Fibroblast of skin of abdomen (primary cell): ENCODE measurements around the gene ASTE1. TPM values are rescaled to one million over a fixed set of nuclear protein-coding genes. Genes with fewer than 3 reads are reported as not detected.
"Not testable (repeated sequence)": the region's sequence is repeated elsewhere in the genome, so short reads cannot be mapped to it uniquely, and the experiment has no call there.

ENCODE experiments used
- DNase-seq: peaks from one replicate; pipeline ENCODE4 v3.0.0-alpha.2; 2013
- polyA plus RNA-seq, 2 experiments: library from polyadenylated mRNA; unstranded; fragments of 120-200 nt; gene quantifications; one replicate each; pipeline ENCODE4 v1.2.1, GENCODE V29; 2013; ENCODE audit not compliant: insufficient read length in 2 of 2

ASTE1 gene, protein sequence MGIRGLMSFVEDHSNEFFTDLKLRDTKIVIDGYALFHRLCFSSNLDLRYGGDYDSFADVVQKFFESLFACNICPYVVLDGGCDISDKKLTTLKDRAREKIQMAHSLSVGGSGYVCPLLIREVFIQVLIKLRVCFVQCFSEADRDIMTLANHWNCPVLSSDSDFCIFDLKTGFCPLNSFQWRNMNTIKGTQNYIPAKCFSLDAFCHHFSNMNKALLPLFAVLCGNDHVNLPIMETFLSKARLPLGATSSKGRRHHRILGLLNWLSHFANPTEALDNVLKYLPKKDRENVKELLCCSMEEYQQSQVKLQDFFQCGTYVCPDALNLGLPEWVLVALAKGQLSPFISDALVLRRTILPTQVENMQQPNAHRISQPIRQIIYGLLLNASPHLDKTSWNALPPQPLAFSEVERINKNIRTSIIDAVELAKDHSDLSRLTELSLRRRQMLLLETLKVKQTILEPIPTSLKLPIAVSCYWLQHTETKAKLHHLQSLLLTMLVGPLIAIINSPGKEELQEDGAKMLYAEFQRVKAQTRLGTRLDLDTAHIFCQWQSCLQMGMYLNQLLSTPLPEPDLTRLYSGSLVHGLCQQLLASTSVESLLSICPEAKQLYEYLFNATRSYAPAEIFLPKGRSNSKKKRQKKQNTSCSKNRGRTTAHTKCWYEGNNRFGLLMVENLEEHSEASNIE
- 5.9 TPM for polyA plus RNA-seq (2013, experiment 1 of 2; ENCODE audit: insufficient read length)
- 5.3 TPM for polyA plus RNA-seq (2013, experiment 2 of 2; ENCODE audit: insufficient read length)

GRCh38 chr3:131026321-131027151, at the start of gene ASTE1, which contains the start of gene NEK11:
TSS of gene ASTE1 (minus strand) at chr3:131026825. CDS start at chr3:131025306, 1,519 bp downstream.
TSS of gene NEK11 (plus strand) at chr3:131026877. CDS start at chr3:131029709, 2,832 bp downstream.
- DNase-seq, result peak; percentile 82

DNA sequence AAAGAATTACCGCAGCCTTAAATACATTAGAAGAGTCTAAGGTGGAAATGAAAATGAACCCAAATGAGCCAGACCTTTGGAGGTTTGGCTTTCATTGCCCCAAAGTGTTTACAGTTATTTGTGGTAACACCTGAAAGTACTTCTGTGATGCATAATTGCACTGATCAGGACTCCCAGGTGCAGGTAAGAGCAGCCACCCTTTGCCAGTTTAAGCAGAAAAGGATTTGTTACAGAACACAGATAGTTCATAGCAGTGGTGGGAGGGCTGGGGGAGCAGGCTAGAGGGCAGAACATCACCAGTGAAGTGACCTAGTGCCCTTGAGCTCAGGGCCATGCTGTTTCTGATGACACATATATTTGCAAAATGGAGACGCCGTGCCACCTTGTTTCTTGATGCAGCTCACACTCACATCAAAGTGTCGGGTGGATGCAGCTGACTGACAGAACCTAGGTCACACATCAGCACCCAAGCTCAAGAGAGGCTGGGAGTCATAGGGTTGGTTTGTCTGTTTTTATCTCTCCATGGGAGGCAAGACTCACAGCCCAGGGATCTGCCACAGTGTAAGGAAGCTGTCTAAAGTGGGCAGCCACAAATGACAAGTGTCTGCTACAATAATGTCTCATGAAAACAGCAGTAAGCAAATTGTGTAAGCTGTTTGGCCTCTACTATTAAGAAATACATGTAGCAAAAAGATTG, 49.2 kb upstream of the ASTE1 start:
- no peak for DNase-seq

GRCh38 chr3:131072845-131073244, 46.2 kb upstream of the ASTE1 start:
- peak; percentile 2 for DNase-seq

DNA sequence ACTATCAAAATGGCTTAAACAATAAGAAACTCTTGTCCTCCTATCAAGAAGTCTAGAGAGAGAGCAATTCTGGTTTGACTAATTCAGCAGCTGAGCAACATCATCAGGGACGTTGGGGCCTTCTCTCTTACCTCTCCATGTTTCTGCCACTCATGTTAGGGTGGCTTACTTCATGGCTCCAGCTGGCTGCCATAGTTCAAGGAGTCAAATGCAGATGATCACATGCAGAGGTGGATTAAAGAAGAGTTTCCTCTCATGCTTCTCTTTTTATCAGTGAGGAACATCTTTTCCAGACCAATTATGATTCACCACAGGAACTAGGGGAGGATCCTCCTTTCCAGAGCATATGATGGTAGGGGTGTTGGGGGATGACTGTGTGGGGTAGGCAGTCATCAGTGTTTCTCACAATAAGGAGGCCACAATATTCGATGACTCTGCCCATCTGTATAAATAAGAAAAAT, 45.5 kb upstream of the ASTE1 start:
- DNase-seq, result peak; percentile 37

DNA sequence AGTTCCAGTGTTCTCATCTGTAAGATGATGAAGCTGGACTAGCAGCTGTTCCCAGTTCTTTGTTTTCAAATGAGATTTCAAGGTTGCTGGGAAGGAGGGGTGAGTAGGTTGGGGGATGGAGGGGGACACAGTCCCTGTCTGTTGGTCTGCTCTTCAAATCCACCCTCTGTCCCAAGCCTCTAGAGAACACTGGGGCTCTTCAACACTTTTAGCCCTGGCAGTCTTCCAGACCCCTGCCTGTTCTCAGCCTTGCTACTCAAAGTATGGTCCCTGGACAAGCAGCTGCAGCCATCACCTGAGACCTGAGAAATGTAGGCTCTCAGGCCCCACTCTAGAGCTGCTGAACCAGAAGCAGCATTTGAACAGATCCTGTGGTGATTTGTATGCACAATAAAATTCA, 41.4 kb upstream of the ASTE1 start:
- DNase-seq, result no peak

GRCh38 chr3:131053043-131053859, 26.6 kb upstream of the ASTE1 start:
- peak; percentile 6 for DNase-seq

DNA sequence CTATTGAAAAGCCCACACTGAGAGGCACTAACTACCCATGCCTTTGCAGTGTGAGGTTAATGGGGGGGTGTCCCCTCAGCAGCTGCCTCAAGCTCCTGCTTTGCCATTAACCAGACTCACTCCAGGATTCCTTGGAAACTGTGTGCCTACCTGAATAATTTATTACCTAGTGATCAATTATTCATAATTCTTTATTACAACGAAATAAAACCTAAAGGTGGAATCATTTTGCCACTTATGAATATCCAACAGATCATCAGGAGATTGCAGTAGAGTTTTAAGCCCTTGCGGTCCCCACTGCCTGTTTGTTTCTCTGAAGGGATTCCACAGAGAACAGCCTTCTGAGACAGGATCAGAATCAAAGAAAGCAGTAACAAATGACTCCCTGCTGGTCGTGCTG, 23.4 kb upstream of the ASTE1 start:
- DNase-seq, result no peak

GRCh38 chr3:131048030-131048429, 21.4 kb upstream of the ASTE1 start:
- DNase-seq, result no peak

DNA sequence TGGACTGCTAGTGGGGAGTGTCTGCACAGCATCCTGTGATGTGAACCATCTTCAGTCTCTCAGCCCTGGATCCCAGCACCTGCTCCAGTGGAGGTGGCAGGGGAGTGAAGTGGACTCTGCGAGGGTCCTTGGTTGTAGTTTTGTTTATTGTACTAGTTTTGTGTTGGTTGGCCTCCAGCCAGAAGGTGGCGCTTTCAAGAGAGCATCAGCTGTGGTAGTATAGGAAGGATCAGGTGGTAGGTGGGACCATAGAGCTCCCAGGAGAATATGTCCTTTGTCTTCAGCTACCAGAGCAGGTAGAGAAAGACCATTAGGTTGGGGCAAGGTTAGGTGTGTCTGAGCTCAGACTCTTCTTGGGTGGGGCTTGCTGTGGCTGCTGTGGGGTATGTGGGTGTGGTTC, 21.0 kb upstream of the ASTE1 start:
- DNase-seq, result no peak

DNA sequence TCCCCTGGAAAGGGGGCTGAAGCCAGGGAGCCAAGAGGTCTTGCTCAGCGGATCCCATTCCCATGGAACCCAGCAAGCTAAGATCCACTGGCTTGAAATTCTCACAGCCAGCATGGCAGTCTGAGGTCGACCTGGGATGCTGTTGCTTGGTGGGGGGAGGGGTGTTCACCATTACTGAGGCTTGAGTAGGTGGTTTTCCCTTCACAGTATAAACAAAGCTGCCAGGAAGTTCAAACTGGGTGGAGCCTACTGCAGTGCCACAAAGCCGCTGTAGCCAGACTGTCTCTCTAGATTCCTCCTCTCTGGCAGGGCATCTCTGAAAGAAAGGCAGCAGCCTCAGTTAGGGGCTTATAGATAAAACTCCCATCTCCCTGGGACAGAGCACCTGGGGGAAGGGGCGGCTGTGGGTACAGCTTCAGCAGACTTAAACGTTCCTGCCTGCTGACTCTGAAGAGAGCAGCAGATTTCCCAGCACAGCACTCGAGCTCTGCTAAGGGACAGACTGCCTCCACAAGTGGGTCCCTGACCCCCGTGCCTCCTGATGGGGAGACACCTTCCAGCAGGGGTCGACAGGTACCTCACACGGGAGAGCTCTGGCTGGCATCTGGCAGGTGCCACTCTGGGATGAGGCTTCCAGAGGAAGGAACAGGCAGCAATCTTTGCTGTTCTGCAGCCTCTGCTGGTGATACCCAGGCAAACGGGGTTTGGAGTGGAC, 15.8 kb upstream of the ASTE1 start:
- not testable (repeated sequence) for DNase-seq

DNA sequence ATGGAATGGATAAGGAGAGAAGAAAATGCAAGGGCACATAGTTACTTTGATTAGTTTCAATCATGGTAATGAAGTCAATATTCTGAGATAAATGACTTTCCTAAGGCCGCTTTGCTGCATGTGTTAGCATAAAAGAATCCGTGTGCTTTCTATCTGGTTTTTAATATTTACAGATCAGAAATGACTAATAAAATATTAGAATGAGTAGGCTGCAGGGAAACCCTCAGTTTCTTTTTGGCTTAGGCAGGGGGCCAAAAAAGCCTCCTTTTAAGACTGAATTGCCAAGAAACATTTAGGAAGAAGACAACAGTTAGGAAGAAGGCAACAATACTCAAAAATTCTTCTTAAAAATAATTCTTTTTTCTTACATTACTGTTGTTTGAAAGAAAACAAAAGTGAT, 11.7 kb upstream of the ASTE1 start:
- DNase-seq, result peak; percentile 9

DNA sequence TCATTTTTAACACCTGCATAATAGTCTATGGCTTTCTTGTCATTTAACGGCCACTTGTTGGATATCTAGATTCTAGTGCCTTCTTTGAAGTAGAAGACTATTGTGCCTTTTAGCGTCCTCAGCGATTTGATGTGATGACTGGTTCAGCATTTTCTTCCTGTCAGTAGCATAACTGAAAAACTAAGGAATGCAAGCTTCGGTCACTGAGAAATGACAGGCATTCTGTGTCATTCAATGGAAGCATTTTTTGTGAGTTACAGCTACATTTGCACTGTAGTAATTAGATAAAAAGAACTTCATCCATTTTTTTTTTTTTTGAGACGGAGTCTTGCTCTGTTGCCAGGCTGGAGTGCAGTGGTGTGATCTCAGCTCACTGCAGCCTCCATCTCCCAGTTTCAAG, 10.4 kb upstream of the ASTE1 start:
- peak; percentile 35 for DNase-seq

- peak; percentile 69 for DNase-seq
Measured at GRCh38 chr3:131036200-131036816, 9.7 kb upstream of the ASTE1 start.

- peak; percentile 45 for DNase-seq
Measured at GRCh38 chr3:131033480-131034080, 7.0 kb upstream of the ASTE1 start.

GRCh38 chr3:131031660-131032059, 5.0 kb upstream of the ASTE1 start:
- peak; percentile 61 for DNase-seq

DNA sequence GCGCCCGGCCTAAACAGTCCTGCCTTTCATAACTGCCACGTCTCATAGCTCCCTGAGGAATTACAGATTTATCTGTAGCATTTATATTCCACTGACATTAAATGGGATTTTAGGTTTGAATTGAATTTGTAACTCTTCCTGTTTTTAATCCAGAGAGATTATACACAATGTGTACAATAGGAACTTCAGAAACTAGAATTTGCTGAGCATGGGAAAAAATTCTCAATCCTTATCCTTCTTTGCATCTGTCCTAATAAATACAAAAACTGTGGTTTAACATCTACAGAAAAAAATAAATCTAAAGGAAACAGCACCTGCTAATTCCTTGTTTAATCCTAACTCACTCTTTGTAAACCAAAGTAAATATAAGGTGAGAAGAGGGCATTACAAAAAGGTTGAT, 2.2 kb upstream of the ASTE1 start:
- DNase-seq, result no peak

GRCh38 chr3:131025539-131025938, 1.1 kb downstream of the ASTE1 start:
- no peak for DNase-seq

GRCh38 chr3:131020122-131020693, 6.4 kb downstream of the ASTE1 start:
- no peak for DNase-seq

- no peak for DNase-seq
Measured at GRCh38 chr3:131018970-131019369, 7.7 kb downstream of the ASTE1 start.
